HG03095 (cell line): ENCODE data around the gene DBF4B.

ENCODE experiments used
- ATAC-seq: cut with Tn5 transposase; IDR thresholded peaks from one replicate; pipeline ENCODE4 v1.9.1; 2021; ENCODE audit warnings: moderate library complexity; ENCODE audit not compliant: unreplicated experiment

Gene DBF4B

DNA sequence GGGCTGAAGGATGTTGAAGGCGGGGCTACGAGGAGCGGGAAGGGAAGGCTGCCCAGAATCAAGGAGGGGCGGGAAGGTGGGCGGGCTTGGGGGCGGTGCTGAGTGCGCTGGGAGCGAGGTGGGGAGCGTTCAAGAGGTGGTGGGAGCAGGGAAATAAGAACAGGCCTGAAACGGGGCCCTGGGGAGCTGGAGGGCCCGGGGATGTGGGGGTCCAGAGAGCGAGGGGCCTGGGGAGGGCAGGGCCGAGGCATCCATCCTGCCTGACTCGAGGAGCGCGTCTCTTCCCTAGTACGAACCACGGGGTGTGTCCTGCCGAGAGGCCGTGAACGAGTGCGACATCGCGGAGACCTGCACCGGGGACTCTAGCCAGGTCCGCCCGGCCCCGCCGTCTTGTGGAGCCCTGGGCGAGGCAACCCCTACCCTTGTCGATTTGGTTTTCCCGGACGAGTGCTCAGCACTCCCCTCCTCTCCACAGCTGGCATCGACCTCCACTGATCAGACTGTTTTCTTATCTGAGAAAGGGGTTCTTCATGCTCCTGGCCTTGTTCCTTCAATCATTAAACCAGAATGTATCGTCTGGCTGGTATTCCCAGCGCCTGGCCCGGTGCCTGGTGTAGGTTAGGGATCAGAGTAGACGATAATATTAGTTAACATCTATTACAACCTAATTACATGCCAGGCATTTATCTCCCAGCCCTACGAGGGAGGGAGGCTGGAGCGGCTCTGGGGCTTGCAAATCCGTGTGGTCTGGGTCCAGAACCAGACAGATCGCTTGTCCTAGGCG is 67.6 kb downstream of the DBF4B start:
- ATAC-seq = peak; percentile 9

DNA sequence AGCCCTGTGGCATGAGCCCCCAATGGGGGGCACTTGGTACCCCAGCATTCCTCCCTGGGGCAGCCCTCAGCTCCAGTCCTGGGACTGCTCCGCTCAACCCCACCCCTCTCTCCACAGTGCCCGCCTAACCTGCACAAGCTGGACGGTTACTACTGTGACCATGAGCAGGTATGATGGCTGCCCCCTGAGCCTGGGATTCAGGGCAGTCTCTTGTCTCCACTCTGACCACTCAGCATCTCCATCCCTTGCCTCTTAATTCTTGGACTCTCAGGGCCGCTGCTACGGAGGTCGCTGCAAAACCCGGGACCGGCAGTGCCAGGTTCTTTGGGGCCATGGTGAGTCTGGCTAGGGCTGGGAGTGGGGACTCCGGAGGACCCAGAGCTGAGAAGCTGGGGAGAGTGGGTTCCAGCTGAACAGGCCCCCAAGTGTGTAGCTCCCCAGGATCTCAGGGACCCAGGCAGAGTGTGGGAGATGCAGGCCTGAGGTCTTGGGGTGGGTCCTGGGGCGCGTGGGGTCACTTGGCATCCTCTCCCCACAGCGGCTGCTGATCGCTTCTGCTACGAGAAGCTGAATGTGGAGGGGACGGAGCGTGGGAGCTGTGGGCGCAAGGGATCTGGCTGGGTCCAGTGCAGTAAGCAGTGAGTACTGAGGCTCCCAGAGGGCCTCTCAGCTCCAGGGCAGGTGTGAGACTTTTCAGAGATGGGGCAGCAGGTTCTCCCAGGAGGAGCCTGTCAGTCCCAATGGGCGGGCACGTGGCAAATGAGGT is 68.3 kb downstream of the DBF4B start:
- ATAC-seq = no peak

DNA sequence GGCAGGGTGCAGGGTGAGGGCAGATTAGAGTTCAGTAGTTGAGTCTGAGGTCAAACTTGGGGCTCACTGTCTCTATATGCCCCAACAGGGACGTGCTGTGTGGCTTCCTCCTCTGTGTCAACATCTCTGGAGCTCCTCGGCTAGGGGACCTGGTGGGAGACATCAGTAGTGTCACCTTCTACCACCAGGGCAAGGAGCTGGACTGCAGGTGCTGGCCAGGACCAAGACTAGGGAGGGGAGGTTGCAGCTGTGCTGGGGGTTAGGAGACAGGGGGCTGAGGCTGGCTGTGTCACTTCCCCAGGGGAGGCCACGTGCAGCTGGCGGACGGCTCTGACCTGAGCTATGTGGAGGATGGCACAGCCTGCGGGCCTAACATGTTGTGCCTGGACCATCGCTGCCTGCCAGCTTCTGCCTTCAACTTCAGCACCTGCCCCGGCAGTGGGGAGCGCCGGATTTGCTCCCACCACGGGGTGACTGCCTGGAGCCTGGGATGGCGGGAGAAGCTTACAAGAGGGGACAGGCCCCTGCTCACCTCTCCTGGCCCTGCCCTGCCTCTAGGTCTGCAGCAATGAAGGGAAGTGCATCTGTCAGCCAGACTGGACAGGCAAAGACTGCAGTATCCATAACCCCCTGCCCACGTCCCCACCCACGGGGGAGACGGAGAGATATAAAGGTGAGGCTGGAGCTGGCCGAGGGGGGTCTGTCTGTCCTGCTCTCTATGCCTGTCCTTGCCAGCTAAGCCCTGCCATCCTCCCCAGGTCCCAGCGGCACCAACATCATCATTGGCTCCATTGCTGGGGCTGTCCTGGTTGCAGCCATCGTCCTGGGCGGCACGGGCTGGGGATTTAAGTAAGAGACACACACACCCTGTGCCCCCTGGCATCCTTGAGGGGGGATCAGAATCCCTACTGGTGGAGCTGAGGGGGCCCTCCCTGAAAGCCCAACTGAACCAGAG is 69.2 kb downstream of the DBF4B start:
- ATAC-seq = no peak

DNA sequence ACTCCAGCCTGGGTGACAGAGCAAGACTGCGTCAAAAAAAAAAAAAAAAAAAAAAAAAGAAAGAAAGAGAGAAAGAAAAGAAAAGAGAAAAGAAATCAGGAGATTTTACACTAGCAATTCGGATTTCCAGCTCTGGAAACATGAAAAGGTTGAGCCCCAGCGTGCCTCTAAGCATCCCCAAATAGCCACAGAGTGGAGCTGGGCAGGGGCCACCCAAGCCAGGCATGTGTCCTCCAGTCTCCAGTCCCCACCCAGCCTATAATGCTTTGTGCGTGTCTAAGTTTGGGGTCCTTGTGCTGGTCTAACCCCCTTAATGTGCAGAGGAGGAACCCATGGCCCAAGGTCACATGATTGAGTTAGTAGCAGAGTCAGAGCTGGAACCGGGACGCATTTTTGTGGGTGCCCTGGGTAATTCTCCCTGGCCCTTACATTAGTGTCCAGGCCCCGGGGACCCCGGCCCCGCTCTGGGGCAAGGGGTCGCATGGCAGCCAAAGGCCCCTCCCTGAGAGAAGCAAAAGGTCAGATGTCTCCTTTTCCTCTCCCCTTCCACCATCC is 70.3 kb downstream of the DBF4B start:
- ATAC-seq = no peak

DNA sequence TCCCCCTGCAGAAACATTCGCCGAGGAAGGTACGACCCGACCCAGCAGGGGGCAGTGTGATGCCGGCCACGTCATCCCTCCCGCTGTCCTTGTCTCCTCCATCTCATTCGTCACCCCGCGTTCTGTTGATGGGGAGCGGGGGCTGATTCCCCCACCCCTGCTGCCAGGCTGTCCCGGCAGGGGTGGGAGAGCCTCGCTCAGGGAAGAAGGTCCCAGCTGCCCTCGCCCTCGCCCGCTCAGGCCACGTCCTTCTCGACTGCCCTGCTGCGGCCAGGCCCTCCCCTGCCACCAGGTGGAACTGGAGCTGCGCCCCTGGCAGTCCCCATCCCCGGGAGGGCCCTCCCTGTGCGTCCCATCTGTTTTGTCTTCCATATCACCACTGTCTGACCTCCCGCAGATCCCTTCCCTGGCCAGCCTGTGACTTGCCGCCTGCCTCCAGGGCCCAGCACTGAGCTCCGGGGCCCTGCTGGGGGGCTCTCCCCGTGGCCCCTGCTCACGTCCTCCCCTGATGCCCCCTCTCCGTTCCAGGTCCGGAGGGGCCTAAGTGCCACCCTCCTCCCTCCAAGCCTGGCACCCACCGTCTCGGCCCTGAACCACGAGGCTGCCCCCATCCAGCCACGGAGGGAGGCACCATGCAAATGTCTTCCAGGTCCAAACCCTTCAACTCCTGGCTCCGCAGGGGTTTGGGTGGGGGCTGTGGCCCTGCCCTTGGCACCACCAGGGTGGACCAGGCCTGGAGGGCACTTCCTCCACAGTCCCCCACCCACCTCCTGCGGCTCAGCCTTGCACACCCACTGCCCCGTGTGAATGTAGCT is 71.0 kb downstream of the DBF4B start:
- no peak for ATAC-seq

DNA sequence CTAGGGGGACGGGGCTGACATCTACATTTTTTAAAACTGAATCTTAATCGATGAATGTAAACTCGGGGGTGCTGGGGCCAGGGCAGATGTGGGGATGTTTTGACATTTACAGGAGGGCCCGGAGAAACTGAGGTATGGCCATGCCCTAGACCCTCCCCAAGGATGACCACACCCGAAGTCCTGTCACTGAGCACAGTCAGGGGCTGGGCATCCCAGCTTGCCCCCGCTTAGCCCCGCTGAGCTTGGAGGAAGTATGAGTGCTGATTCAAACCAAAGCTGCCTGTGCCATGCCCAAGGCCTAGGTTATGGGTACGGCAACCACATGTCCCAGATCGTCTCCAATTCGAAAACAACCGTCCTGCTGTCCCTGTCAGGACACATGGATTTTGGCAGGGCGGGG is 71.7 kb downstream of the DBF4B start:
- no peak for ATAC-seq

DNA sequence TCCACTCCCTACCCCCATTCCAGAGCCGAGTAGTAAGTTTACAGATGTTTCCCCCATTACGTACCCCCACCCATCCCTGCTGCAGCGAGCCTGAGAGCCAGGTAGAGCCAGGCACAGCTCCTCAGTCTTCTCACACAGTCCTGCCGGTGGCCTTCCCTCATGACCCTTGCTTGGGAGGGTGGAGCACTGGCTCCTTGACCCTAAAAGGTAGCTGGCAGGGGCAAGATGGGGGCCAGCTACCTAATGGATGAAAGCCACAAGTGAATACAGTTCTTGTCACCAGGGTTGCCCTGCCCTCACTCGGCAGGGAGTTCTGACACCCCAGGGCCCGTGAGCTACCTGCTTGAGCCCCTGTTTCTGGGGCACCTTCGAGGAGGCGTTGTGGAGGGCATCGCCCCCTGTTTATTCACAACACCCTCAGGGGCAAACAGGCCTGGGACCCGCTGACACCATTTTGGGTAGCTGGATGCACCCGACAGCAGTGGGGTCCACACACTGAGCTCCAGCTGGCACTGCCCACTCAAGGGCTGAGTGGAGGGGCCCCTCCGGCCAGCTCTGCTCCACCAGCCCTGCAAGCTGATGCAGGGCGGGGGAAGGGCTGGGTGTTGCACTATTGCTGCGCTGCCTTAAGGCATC is 72.5 kb downstream of the DBF4B start:
- ATAC-seq = no peak

DNA sequence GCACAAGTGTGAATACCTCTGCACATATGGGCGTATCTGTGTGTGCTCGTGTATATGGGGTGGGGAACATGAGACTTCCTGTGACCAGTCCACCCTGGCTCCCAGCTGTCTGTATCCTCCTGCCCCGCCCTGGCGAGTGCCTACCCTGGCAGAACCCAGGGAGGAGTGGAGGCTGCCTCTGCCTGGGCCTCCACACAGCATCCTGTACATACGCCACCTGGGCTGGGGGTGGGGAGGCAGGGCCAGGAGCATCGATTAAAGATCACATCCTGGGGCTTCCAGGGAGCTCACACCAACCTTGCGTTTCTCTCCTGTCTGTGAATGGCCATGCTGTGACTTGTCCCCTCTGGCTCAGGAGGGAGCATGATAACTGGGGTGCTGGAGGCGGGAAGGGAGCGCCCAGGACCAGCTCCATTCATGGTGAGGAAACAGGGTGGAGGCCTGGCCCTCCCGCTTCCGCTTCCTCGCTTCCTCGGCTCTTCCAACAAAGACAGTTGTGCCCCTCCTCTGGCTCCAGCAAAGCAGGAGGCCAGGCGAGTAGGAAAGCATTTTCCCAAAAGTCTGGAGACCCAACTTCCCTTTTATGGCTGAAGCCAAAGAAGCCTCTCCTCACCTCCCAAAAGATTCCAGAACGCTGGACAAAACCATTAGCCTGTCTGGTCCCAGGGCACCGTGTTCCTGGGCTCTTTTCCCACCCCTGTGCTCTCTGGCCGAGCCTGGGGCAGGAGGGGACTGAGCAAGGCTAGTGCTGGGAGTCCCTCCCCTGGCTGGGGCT is 73.3 kb downstream of the DBF4B start:
- ATAC-seq = no peak

DNA sequence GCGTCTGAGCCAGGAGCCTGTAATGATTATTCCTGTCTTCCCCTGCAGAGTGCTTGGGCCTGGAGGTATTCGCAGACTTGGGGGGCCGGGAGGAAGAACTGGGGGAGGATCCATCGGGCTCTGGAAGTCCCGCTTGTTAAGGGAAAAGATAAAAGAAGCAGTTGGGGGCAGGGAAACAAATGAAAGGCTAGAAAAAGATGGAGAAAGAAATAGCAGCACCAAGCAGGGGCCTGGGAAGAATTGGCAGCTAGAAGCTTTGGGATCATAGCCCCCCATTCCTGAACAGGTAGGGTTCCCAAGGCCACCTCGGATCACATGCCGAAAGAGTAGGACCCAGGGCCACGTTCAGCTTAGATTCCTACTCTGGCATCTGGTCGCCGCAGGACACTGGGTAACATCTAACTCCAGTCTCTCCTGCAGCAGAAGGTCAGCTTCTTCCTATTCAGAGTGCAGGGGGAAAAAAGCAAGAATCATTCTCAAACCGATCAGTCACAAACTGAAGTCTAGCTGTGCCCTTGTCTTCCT is 73.9 kb downstream of the DBF4B start:
- no peak for ATAC-seq

DNA sequence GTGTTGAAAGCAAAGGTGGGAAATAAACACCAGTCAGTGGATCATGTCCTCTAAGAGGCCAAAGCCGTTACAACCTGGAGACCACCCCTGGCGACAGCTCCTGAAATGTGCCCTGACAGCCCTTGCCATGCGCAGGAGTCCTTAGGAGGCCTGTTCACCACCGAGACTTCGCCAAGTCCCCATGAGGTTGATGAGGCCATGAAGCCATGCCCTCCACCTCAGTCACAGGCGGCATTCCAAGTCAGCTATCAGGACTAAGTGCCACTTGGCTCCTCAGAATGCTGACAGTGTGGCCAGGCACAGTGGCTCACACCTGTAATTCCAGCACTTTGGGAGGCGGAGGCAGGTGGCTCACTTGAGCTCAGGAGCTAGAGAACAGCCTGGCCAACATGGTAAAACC is 77.5 kb downstream of the DBF4B start:
- ATAC-seq = no peak

DNA sequence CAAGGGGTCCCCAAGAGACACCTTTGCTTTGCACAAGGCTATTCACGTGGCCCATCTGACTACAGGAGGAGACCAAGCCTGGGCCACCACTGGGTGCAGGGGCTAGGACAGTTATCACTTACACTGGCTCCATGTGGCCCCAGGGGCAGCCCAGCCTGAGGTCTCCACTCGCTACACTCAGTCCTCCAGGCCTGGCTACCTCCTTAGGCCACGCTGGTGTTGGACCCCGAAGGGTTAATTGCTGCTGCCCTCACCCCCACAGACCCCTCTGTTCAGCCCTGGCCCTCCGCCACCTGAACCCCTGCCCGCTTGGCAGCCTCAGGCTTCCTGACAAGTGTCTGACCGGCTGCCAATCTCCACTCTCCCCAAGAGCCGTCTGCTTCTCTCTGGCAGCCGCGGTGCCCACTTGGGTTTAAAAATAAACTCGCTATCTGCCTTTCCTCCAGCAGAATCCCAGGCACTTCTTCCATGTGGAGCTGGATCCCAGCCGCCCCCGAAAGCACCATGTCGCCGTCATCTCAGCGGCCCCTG is 78.2 kb downstream of the DBF4B start:
- no peak for ATAC-seq

DNA sequence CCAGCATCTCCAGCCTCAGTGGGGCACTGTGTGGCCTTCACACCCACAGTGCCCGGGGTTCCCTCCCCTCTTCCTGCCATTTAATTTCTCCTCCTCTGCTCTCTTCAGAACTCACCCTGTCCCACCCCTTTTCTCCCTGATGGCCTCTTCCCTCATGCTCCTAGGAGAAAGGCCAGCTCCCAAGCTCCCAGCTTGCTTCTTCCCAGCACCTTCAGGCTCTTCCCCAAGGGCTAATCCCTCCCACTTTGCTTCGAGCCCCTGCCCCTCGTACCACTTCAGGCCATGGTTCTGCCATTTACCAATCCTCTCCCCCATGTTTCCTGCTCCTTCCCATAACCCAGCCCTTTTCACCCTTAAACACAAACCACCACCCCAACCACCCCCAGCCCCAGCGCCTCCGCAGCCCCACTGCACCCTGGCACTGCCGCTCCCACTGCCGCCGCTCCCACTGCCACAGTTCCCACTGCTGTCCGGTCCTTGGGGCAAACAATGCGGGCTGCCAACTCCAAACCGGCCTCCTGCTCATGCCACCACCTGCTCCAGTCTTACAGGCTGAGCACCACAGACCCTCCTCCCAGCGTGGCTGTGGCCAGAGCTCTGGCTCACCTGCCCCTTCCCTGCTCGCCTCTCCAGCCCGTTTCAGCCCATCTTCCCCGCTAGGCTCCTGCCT is 78.9 kb downstream of the DBF4B start:
- no peak for ATAC-seq

DNA sequence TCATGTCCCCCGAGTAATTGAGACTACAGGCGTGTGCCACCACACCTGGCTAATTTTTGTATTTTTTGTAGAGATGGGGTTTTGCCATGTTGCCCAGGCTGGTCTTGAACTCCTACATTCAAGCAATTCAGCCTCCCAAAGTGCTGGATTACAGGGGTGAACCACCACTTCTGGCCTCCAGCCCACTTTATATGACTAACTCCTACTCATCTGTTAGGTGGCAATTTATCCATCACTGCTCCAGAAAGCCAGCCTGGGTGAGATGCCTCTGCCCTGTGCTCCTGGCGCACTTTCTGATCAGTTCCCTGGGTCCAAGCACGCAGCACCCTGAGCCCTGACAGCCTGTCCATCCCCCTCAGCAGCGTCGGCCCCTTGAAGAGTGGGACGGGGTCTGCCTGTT is 79.7 kb downstream of the DBF4B start:
- no peak for ATAC-seq

DNA sequence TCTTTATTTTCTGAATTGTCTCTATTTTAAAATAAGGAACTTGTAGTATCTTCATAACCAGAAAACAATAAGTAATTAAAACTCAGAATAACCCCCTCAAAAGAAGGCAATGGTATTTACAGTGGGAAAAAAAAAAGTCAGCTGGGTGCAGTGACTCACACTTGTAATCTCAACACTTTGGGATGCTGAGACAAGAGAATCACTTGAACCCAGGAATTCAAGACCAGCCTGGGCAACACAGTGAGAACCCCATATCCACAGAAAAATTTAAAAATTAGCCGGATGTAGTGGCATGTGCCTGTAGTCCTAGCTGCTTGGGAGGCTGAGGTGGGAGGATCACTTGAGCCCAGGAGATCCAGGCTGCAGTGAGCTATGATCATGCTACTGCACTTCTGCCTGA is 83.8 kb downstream of the DBF4B start:
- no peak for ATAC-seq

DNA sequence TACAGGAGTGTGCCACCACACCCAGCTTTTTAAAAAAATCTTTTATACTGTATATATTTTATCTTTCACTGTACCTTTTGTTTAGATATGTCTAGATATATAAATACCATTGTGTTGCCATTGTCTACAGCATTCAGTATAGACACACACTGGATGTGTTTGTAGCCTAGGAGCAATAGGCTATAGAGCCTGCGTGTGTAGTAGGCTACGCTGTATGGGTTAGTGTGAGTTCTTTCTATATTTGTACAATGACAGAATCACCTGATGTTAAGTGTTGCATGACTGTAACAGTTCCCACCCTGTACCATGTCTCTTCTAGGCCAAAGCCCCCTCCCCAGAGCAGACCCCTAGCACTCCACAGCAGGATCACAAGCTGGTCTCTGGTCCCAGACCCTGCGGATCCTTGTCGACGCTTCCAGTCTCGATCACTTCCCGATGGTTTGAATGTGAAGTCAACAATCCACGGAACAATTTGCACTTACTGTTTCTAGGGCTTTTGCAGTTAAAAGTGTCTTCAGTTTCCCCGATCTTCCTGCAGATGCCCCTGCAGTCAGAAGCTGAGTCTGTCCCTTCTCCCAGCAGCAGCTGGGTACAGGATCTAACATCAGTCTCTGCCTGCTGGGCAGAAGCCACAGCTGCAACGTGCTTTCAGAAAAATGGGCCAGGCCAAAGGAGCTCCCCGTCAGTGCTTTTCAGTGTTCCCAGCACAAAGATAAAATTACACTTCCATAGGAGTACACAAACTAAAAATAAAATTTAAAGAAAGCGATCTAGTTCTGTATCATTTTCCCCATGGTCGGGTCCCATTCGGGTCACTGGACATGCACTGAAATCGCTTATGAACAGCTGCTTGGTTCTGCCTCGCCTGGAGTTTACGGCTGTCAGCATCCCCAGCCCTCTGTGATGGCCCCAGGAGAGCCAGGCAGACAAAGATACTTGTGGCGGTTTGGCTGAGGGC is 85.7 kb downstream of the DBF4B start:
- ATAC-seq = no peak

DNA sequence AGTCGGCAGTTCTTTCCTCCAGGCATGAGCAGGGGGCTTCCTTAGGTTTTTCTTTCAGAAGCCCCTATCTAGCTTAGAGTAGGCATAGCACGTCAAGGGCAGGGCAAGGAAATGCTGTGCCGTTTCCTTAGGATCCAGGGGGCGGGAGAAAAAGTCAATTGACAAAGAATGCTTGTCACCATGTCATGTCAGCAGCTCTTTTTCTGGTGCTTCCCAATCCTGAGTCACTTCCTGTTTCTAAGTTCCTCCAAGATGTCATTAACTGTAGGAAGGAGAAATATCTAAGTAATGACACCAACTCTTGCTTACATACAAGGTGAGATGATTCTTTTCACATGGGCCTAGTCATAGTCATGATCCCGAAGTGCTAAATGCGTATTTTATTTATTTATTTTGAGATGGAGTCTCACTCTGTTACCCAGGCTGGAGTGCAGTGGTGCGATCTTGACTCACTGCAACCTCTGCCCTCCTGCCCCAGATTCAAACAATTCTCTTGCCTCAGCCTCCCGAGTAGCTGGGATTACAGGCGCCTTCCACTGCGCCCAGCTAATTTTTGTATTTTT is 86.5 kb downstream of the DBF4B start:
- ATAC-seq = no peak
